K562 (cell line): Measurements from ENCODE around the gene AMIGO1. TPM values are rescaled to one million over a fixed set of nuclear protein-coding genes. Genes with fewer than 3 reads are reported as not detected.

Source experiments
- E2F3 ChIP-seq: fragments of 250-450 bp; sonication (Bioruptor Pico); IDR thresholded peaks from 2 replicates; pipeline ENCODE4 v1.4.0; 2020; ENCODE audit warnings: mild to moderate bottlenecking
- HCFC1 ChIP-seq: IDR thresholded peaks from 2 replicates; pipeline ENCODE4 v1.6.1; 2012; ENCODE audit warnings: low read depth, low read length, improper control_type of control experiment
- NR2C2 ChIP-seq, 2 experiments: fragments of 200-800 bp in 1 of 2; sonication (Bioruptor generic) in 1 of 2; sonication (generic) in 1 of 2; formaldehyde crosslinking in 1 of 2; IDR thresholded peaks; 2 replicates each; pipeline versions ENCODE4 v1.6.1 to v1.8.0; 2016 to 2022; ENCODE audit warnings: mild to moderate bottlenecking in 1 of 2, missing compliant biosample characterization in 1 of 2, missing genetic modification characterization in 1 of 2, missing genetic modification reagents in 1 of 2
- PRDM10 ChIP-seq: fragments of 450-650 bp; IDR thresholded peaks from 2 replicates; pipeline ENCODE4 v1.6.1; 2018; ENCODE audit not compliant: partially characterized antibody
- RAD21 ChIP-seq, 2 experiments: fragments of 250-450 bp in 1 of 2; fragments of 450-650 bp in 1 of 2; sonication (Bioruptor Pico) in 1 of 2; formaldehyde crosslinking in 1 of 2; IDR thresholded peaks in 1 of 2; conservative IDR thresholded peaks in 1 of 2; 2 replicates each; pipeline versions ENCODE4 v1.4.0 to v1.8.0; 2020 to 2022; ENCODE audit warnings: mild to moderate bottlenecking in 2 of 2, moderate library complexity in 1 of 2
- RREB1 ChIP-seq: fragments of 250-450 bp; sonication (Bioruptor Pico); IDR thresholded peaks from 2 replicates; pipeline ENCODE4 v1.4.0; 2020
- TBL1XR1 ChIP-seq, 2 experiments: IDR thresholded peaks; 2 replicates each; pipeline ENCODE4 v1.6.1; 2012; ENCODE audit warnings: improper control_type of control experiment in 2 of 2, low read length in 2 of 2, mild to moderate bottlenecking in 1 of 2
- TBP ChIP-seq: optimal IDR thresholded peaks from 2 replicates; pipeline ENCODE3; 2011; ENCODE audit warnings: low read depth, low read length, improper control_type of control experiment
- TFE3 ChIP-seq: fragments of 450-650 bp; formaldehyde crosslinking; IDR thresholded peaks from 2 replicates; pipeline ENCODE4 v1.4.0; 2020; ENCODE audit warnings: mild to moderate bottlenecking, mixed read lengths
- TRIM24 ChIP-seq, 2 experiments: fragments of 450-650 bp; IDR thresholded peaks; 2 replicates each; pipeline ENCODE4 v1.6.1; 2016
- ZBTB43 ChIP-seq: sonication (generic); formaldehyde crosslinking; IDR thresholded peaks from 2 replicates; pipeline ENCODE4 v1.8.0; 2023; ENCODE audit warnings: mild to moderate bottlenecking, missing genetic modification reagents
- ZNF23 ChIP-seq: fragments of 250-450 bp; sonication (Bioruptor Pico); IDR thresholded peaks from 2 replicates; pipeline ENCODE4 v1.4.0; 2020; ENCODE audit warnings: mild to moderate bottlenecking
- polyA plus RNA-seq, 8 experiments: library from polyadenylated mRNA; depleted of rRNA in 4 of 8; stranded (reverse) in 5 of 8; unstranded in 3 of 8; fragments of >200 nt; fragmentation: Nextera tagmentation in 2 of 8; fragmentation: Illumina TruSeq in 1 of 8; extraction: Ambion mirVana in 2 of 8; extraction: Trizol in 1 of 8; gene quantifications; 2 replicates each; pipeline versions ENCODE4 v1.2.1 to v1.2.3, GENCODE V29; 2011 to 2014; ENCODE audit warnings: inconsistent platforms in 1 of 8, missing spikeins in 1 of 8
- total RNA-seq, 7 experiments: library from RNA; depleted of rRNA in 6 of 7; stranded (reverse); fragments of >200 nt in 6 of 7; fragmentation: Illumina TruSeq in 2 of 7; extraction: Trizol in 2 of 7; gene quantifications; 2 replicates each; pipeline versions ENCODE4 v1.2.1 to v1.2.3, GENCODE V29; 2011 to 2021; ENCODE audit warnings: low replicate concordance in 1 of 7

The AMIGO1 gene
- total and polyA plus RNA-seq, 9 of the 15 experiments (the other 6 are each of a cell fraction or from before 2014, with no cell fraction given), result 0.24 to 1.0 (median 0.54) TPM

- TF ChIP-seq TBL1XR1 (IDR thresholded peaks at IDR 0.05; ENCODE audit: low read length in 2 of 2) (peak in 1 of 2 experiments; percentile 71; a peak in 2 of 4 replicates), ZNF23 (CRISPR knock-in tag) (no peak), NR2C2 (CRISPR knock-in tag; IDR thresholded peaks at IDR 0.05) (no peak), NR2C2 (tag; IDR thresholded peaks at IDR 0.05) (no peak), PRDM10 (peak; percentile 45), HCFC1 (peak; percentile 59; the same call in 1 of the 2 replicates), RAD21 (CRISPR knock-in tag; conservative IDR thresholded peaks at IDR 0.05 in 1 of 2, IDR thresholded peaks at IDR 0.05 in 1 of 2) (peak; percentile 98), TFE3 (CRISPR knock-in tag) (no peak), ZBTB43 (CRISPR knock-in tag) (no peak), E2F3 (no peak), TBP (no peak), RREB1 (CRISPR knock-in tag) (no peak), TRIM24 (IDR thresholded peaks at IDR 0.05) (no peak)
These were observed 37.0 kb upstream of the AMIGO1 start (continued) for GRCh38 chr1:109546311-109547109.
